KG1 (cell line): ENCODE measurements around the gene CD58.
"Not testable (repeated sequence)": the region's sequence is repeated elsewhere in the genome, so short reads cannot be mapped to it uniquely, and the experiment has no call there.

Source experiments
- DNase-seq: peaks from one replicate; lab custom pipeline; 2025; lab: John Stamatoyannopoulos, UW

The CD58 gene

DNA sequence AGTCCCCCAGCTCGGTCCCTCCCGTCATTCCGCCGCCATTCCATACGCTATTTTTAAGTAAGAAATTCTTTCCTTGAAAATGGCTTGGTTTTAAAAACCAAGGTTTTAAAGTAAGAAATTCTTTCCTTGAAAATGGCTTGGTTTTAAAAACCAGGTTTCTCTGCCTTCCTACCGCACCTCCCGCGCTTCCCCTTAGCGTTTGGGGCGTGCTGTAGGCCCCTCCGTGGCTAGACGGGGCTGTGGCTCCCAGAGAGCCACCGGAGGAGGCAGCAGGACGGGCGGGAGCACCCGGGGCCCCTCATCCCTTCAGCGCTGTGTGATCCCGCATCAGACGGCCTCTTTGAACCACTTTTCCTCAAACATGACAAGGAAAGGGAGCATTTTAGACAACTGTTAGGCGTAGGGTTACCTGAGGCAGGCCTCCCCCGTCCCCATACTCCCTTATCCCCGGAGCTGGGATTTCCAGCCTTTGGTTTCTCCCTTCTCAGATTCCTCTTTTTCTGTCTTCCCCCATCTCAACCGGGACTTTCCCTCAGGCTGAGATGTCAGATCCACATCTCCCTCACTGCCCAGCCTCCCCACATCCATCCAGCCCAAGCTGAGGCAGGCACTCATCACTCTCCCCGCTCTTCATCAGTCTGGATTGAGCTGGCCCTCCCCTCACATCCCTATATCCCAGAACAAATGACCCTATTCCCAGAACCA lies 541 bp upstream of the CD58 start:
- no peak for DNase-seq

DNA sequence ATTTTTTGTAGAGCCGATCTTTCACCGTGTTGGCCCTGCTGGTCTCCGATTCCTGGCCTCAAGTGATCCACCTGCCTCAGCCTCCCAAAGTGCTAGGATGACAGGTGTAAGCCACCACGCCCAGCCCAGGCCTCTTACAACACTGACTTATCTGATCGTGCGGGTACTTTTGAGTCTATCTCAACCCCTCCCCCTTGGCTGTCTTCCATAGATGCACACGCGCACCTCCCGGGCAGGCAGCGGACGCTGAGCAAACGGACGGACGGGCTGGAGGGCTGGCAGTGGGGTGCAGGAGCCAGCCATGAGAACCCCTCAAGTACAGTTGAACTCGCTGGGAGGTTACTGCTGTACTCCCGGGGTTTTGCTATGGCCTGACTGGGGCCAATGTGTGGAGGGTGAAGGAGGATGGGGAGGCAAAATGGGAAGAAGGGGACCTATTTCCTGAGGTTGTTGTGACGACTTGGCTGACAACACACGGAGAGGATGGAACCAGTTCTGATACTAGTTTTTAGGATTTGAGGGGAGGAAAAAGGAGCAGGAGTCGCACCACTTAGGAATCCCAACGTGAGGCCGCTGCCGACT lies 959 bp downstream of the CD58 start:
- DNase-seq = no peak

DNA sequence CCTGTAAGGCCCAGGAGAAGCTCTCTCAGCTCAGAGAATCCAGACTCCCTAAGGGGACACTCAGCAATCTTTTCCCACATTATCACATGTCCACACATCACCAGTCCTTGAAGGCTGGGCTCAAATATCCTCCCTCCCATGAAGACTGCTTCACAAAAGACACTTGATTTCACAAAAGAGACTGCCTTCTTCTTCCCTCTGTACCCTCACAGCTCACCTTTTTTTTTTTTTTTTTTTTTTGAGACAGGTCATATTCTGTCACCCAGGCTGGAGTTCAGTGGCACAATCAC lies 1.5 kb downstream of the CD58 start:
- DNase-seq = no peak

DNA sequence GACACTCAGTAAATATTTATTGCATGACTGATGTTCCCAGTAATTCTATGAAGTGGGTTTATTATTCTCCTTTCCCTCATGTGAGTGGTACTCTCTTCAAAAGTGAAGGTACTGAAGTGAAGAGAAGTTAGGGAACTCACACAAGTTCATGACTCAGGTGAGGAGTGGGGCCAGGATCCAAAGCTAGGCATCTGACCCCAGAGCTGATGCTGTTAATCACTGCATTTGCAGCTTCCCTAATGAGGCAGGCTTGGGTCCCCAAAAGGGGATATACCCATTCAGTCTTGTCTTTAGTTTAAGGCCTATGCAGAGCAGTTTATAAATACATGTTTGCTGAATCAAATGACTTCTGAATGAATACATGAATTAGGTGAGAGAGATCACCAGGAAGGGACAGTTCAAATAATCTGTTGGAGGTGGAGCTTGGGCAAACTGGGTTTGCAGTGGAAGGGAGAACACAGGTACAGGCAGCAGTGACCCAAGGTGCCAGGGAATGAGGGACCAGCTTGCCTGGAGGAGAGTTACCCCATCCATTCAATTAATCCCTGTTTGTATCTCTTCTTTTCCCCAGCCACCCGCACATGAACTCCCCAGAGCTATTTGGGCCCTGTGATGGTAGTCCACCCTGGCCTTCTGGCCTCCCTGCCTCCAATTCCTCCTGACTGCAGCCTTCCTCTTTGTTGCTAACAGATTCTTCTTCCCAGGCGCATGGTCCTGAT lies 2.0 kb downstream of the CD58 start:
- no peak for DNase-seq

DNA sequence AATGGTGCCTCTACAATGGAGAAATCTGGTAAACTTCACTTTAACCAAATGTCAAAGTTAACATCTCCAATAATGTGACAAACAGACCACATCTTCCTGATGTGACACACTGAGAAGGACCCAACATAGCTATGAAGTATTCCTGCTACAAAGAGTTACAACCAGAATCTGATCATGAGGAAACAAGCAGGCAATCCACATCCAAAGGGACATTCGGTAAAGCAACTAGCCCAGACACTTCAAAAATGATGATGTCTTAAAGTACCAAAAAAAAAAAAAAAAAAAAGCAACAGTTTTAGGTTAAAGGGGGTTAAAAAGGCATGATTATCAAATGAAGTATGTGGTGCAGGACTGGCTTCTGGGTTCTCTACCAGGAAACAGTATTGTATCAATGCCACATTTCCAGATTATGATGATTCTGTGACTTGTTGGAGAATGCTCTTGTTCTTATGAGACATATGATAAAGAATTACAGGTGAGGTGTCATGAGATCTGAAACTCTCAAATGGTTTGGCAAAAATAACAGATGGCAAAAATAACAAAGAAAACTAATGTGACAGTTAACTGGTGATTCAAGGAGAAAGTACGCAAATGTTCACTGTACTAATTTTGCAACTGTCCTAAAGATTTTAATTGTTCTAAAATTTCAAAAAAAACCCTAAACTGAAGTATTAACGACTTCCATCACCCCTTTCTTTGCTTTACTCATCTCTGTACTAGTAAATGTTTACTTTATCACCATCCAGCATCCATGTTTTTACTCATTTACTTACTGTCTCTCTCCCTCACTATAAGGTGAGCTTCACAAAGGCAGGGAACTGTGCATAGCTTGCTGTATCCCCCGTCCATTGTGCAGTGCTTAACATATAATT lies 2.8 kb downstream of the CD58 start:
- DNase-seq = no peak

DNA sequence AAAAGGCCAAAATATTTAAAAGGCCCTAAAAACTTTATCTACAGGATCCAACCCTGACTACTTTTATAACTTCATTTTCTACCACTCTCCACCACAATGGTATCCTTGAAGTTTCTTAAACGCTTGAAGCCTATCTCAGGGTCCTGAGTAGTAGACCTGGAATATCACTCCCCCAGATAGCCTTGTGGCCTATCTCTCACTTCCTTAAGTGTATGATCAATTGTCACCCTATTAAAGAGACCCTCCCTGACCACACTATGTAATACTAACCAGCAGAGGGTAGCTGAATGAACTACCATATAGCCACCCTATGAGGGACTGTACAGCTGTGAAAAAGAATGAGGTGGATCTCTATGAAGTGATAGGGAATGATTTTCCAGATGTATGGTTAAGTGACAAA lies 5.6 kb downstream of the CD58 start:
- no peak for DNase-seq

DNA sequence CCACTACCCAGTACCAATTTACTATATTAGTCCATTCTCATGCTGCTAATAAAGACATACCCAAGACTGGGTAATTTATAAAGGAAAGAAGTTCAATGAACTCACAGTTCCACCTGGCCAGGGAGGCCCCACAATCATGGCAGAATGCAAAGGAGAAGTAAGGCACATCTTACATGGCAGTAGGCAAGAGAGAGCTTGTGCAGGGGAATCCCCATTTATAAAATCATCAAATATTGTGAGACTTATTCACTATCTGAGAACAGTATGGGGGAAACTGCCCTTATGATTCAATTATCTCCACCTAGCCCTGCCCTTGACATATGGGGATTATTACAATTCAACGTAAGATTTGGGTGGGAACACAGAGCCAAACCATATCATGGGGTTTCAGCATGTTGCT lies 6.4 kb downstream of the CD58 start:
- no peak for DNase-seq

DNA sequence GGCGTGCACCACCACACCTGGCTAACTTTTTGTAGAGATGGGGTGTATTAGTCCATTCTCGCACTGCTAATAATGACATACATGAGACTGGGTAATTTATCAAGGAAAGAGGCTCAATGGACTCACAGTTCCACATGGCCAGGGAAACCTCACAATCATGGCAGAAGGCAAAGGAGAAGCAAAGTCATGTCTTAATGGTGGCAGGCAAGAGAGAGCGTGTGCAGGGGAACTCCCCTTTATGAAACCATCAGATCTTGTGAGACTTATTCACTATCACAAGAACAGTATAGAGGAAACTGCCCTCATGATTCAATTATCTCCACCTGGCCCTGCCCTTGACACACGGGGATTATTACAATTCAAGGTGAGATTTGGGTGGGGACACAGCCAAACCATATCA lies 8.4 kb downstream of the CD58 start:
- DNase-seq = not testable (repeated sequence)

DNA sequence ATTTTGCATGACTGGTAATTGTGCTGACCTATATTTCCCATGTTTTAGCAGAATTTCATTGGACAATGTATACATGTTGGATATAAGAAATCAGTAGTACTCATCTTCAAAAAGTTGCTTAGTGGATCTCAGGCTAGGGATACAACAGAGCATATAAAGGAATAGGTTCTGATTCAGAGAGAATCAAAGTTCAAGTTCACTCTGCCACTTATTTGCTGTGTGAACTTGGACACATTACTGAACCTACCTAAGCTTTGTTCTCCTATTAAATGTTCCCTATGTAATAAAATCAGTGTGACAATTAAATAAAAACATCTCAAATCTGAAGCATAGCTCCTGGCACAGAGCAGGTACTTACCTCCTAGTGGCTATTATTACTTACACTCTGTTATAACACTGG lies 9.3 kb downstream of the CD58 start:
- no peak for DNase-seq

DNA sequence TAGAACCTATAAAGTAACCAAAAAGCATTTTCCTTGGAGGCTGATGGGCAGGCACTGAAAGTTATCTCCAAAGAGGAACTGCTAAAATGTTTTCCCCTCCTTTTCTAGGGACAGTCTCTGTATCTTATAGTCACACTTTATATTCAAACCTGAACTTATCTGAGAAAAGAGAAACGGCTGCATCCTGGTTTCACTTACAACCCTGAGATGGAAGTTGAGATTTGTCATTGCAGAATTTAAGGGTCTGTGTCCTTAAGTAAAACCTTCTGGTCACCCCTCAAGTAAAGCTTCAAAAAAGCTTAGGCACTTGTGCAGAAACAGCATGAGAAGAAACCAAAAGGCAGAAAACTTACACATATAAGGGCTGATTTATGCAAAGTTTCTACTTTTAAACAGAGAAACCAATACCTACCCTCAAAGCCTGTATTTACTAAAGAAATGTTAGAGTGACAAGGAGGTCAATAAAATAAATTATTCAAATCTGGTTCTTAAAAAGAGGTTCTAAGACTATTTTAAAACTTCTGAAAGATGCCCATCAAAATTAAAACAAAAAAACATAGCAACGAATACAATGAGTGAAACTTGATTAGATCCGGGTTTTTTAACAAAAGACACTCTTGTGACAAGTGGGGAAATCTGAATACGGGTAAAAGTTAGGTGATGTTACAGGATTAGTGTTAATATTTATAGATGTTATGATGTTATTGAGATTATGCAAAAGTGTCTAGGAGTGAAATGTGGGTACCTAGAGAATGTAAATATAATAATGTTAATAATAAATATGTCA lies 9.9 kb downstream of the CD58 start:
- DNase-seq = no peak

DNA sequence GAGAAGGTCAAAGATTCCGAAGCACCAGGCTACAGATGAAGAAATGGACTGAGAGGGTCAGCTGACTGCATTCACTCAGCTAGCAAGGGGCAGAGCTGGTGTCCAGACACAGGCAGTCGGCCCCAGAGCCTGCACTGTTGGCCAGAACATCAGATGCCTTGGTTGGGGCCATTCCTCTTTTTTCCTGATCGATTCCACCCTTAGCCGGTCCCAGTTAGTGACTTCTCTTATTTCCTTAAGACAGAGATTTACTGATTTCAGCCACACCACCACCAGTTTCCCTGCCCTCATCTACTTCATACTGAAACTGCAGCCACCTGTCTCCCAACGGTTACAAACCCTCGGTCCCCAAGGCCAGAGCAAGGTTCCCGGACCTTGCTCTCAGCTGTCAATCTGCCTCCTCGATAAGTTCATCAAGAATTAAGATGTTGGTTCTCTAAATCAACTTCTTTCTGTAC lies 11.5 kb downstream of the CD58 start:
- DNase-seq = no peak

DNA sequence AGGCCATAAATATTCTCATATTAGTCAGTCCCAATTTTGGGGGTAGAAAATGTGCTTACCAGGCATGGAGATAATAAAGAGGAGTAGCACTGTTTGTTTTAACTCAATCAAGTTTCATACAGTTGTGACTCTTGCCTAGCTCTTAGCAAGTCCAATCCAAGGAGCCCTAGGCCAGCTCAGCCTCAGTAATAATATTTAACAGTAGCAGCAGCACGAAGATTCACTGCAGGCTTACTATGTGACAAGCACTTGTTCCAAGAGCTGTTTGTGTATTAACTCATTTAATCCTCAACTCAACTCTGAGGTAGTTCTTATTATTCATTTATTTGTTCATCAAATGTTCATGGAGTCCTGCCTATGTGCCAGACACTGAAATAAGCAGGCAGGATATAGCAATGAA lies 12.3 kb downstream of the CD58 start:
- no peak for DNase-seq

DNA sequence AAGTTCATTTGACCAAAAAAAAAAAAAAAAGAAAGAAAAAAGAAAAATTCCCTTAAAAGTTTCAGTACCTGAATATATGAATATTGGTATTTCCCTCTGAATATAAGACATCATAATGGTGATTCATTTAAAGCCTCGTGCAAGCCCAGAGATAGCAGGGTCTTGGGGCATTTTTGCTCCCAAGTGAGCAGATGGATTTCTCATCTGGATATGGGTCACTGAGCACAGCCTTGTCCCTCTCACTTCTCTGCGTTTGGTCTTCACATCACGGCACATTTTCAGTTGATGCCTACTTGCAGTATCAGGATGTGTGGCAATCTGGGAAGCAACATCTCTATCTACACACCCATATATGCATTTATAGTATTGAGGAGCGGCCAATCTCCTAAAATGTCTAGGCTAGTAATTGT lies 12.7 kb downstream of the CD58 start:
- DNase-seq = no peak

DNA sequence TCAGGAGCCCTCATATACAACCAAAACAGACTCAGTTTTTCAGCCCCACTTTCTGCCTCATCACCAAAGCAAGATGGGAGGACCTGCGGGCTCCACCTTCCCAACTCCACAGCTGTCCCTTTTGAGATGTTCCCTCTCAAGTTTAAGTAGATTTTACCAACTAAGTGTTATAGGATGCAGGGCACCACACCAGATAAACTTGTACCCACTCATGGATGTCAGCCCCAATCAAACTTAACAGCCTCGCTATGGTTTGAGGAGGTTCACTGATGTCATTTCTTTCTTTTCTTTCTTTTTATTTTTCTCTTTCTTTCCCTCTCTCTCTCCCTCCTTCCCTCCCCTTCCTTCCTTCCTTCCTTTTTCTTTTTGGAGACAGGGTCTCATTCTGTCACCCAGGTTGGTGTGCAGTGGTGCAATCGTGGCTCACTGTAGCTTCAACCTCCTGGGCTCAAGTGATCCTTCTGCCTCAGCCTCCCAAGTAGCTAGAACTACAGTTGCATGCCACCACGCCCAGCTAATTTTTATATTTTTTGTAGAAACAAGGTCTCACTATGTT lies 13.4 kb downstream of the CD58 start:
- DNase-seq = no peak

DNA sequence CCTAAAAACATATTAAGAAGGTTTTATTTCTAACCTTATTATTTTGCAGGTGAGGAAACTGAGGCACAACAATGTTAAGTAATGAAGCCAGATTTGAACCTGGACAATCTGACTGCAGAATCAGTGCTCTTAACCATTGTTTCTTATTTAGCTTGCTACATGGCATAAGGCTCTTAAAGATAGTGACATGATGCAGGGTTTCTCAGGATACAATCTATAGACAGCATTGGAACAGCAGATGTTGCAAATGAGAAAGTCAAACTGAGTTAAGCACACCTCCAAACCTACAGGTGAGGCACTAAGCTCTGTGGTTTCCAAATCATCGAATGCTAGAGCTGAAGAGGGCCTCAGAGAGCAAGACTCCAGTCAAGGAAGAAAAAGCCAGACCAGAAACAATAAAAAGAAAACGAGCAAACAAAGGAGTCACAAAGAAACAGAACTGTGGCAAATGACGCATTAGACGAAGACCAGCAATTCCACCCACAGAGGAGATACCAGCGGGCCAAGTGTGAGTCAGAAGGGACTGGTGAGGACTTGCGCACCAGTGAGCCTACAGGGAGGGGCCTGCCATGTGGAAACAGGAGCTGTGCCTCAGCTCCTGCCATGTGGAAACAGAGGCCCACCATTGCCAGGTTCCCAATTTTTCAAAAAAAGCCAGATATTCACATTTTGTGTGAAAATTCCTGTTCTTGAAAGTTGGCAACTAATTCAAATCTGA lies 14.4 kb downstream of the CD58 start:
- no peak for DNase-seq

DNA sequence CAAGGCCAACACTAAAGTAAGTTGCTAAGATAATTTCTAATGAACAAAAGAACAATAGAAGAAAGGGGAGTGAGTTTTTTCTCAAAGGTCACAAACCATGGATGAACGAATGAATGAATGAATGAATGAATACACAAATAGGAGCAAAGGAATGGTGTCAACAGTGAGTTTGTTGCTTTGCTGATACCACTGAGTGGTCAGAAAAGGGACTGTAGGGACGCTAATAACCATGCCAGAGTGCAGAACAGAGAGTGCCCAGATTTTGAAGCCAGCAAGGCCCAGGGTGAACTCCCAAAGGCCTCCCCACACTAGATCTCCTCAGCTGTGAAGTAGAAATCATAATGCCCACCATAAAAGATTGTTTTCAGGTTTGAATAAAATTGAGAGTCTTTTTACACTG lies 15.9 kb downstream of the CD58 start:
- no peak for DNase-seq

DNA sequence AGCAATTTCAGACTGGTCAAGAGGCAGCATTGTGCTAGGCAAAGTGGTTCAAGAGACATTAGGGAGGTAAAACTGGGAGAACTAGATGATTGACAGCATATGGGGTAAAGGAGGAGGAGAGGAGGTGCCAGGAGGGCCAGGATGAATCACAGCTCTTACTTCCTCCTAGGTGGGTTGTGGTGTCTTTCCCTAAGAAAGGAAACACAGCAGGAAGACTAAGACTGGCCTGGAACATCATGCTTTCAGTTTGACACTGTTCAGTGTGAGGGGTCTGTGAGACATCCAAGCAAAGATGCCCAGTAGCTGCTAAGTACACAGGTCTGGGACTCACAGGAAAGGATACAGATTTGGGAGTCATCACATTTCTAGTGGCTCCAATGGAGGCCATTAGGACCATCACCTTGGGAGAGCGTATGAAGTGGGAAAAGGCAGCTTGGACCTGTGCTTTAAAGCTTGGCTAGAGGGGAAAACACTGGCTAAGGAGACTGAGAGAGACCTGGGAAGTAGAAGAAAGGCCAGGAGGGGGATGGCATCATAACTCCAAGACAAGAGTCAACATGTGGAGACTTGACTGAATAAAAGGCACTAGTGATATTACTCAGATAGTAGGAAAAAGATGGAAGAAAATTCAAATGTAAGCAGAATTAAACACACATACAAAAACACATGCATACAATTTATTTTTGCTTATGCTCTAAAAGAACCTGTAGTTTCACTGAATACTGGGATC lies 17.3 kb downstream of the CD58 start:
- no peak for DNase-seq

DNA sequence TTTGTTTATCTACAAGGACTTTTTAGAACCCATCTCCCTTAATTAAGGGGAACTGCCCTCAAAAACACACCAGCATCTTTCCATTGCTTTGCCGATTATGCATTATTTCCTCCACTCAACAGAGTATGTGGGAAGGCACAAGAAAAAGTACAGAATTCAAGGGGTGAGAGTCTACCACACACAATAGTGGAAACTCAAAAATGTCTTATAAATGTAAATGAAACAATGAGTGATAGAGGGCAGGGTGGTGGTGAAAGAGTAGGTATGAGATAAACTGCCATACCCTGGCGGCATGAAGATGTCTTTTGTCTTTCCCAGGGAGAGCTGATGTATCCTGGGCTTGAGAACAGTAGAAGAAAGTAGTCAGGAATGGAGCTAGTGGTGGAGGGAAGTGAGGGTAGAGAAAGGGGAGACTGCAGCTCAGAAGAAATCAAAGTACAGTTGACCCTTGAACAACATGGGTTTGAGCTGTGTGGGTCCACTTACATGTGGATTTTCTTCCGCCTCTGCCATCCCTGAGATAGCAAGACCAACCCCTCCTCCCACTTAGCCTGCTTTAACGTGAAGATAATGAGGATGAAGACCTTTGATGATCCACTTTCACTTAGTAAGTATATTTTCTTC lies 24.4 kb downstream of the CD58 start:
- no peak for DNase-seq

DNA sequence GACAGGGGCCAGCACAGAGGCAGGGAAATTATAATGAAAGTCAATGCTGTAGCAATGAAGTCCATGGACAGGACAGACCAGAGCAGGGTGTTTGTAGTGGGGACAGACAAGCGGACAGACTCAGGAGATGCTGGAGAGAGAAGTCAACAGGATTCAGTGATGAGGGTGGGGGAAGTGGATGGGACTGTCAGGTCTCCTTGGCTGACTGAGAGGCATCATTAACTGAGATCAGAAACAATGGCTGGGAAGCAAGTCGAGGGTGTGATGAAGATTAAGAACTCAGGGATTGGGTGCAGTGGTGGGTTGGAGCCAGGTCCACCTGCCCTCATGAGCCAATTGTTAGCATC lies 25.5 kb downstream of the CD58 start:
- DNase-seq = no peak
